Astrocyte (in vitro differentiated cells and primary cell): ENCODE data around the gene PARP6. TPM values are rescaled to one million over a fixed set of nuclear protein-coding genes. Genes with fewer than 3 reads are reported as not detected.

ENCODE experiments used
- DNase-seq: peaks from one replicate; pipeline ENCODE4 v3.0.0-alpha.2; 2010; ENCODE audit warnings: low read depth
- FAIRE-seq: peaks from 2 replicates; lab custom pipeline; 2011; peaks lifted over from hg19 to GRCh38; lab: Jason Lieb, UNC
- H2AFZ ChIP-seq: 2 replicates; pipeline ENCODE4 v1.6.0; 2012; ENCODE audit warnings: low read depth, low read length, inconsistent platforms
- H3K27ac ChIP-seq: 2 replicates; pipeline ENCODE4 v1.5.1; 2011; ENCODE audit warnings: low read depth, low read length, inconsistent platforms
- H3K27me3 ChIP-seq: 2 replicates; pipeline ENCODE4 v1.6.0; 2011; ENCODE audit warnings: low read length, inconsistent platforms; ENCODE audit not compliant: insufficient read depth
- H3K36me3 ChIP-seq: 2 replicates; pipeline ENCODE4 v1.5.1; 2011; ENCODE audit warnings: low read length, inconsistent platforms; ENCODE audit not compliant: insufficient read depth
- H3K4me1 ChIP-seq: 2 replicates; pipeline ENCODE4 v1.5.1; 2011; ENCODE audit warnings: low read length, inconsistent platforms; ENCODE audit not compliant: insufficient read depth
- H3K4me2 ChIP-seq: 2 replicates; pipeline ENCODE4 v1.6.0; 2012; ENCODE audit warnings: low read length, inconsistent platforms
- H3K4me3 ChIP-seq: 2 replicates; pipeline ENCODE4 v1.5.1; 2011; ENCODE audit warnings: low read depth, mild to moderate bottlenecking, low read length, inconsistent platforms; ENCODE audit not compliant: insufficient read depth
- H3K79me2 ChIP-seq: 2 replicates; pipeline ENCODE4 v1.6.0; 2012; ENCODE audit warnings: mild to moderate bottlenecking, low read length, inconsistent platforms; ENCODE audit not compliant: insufficient read depth
- H3K9ac ChIP-seq: 2 replicates; pipeline ENCODE4 v1.6.0; 2012; ENCODE audit warnings: mild to moderate bottlenecking, low read length, inconsistent platforms
- H3K9me3 ChIP-seq: 2 replicates; pipeline ENCODE4 v1.5.1; 2012; ENCODE audit warnings: low read depth, mild to moderate bottlenecking, low read length, inconsistent platforms; ENCODE audit not compliant: insufficient read depth
- H4K20me1 ChIP-seq: 2 replicates; pipeline ENCODE4 v1.6.0; 2012; ENCODE audit warnings: low read length, inconsistent platforms; ENCODE audit not compliant: insufficient read depth
- H3K27ac Mint-ChIP-seq: one replicate; pipeline ENCODE4 v1.8.0; 2021; ENCODE audit warnings: mild to moderate bottlenecking, mixed read lengths; ENCODE audit not compliant: unreplicated experiment
- H3K27me3 Mint-ChIP-seq: one replicate; pipeline ENCODE4 v1.8.0; 2021; ENCODE audit warnings: low read depth, mixed read lengths; ENCODE audit not compliant: unreplicated experiment
- H3K36me3 Mint-ChIP-seq: one replicate; pipeline ENCODE4 v1.8.0; 2021; ENCODE audit warnings: low read depth, mixed read lengths; ENCODE audit not compliant: unreplicated experiment
- H3K4me1 Mint-ChIP-seq: one replicate; pipeline ENCODE4 v1.8.0; 2021; ENCODE audit warnings: low read depth, mixed read lengths; ENCODE audit not compliant: unreplicated experiment
- H3K4me3 Mint-ChIP-seq: one replicate; pipeline ENCODE4 v1.8.0; 2021; ENCODE audit warnings: mild to moderate bottlenecking, moderate library complexity, mixed read lengths; ENCODE audit not compliant: unreplicated experiment
- H3K9me3 Mint-ChIP-seq: one replicate; pipeline ENCODE4 v1.8.0; 2021; ENCODE audit warnings: mild to moderate bottlenecking, mixed read lengths; ENCODE audit not compliant: unreplicated experiment
- CTCF ChIP-seq: IDR thresholded peaks from 2 replicates; pipeline ENCODE4 v1.5.1; 2011; ENCODE audit warnings: low read depth, mild to moderate bottlenecking, inconsistent platforms, low read length, moderate library complexity; ENCODE audit not compliant: insufficient read depth
- EZH2 ChIP-seq: IDR thresholded peaks from 2 replicates; pipeline ENCODE4 v1.6.1; 2012; ENCODE audit warnings: mild to moderate bottlenecking, low read length, inconsistent platforms; ENCODE audit not compliant: insufficient read depth
- total RNA-seq: library from RNA; stranded (reverse); gene quantifications from 2 replicates; pipeline ENCODE4 v1.2.1, GENCODE V29; 2021

The PARP6 gene
- total RNA-seq, 1 donor from 2014 or later, result 62.7 TPM

- peak; percentile 99 for DNase-seq
- peaks cover 57% of the 10 kb centered on the region for H3K79me2 ChIP-seq
- peak within 1 kb of the TSS; percentile 98 for H3K9ac ChIP-seq
- H3K27ac ChIP-seq, result peak within 1 kb of the TSS; percentile 87
- Mint-ChIP-seq H3K36me3 (peaks cover 26% of the 10 kb centered on the region), H3K4me1 (peaks cover 37% of the 10 kb centered on the region), H3K27ac (peak within 1 kb of the TSS; percentile 96), H3K27me3 (no peaks in the 10 kb centered on the region), H3K9me3 (no peaks in the 10 kb centered on the region), H3K4me3 (peak within 1 kb of the TSS; percentile 99)
- peaks cover 35% of the 10 kb centered on the region for H3K4me1 ChIP-seq
- FAIRE-seq, result no peak
- no peaks in the 10 kb centered on the region for H3K9me3 ChIP-seq
- peak within 1 kb of the TSS; percentile 78 for H3K4me3 ChIP-seq
- H3K4me2 ChIP-seq, result peak within 1 kb of the TSS; percentile 90
- TF ChIP-seq EZH2, result no peak
- no peak for TF ChIP-seq CTCF
- no peaks in the 10 kb centered on the region for H3K36me3 ChIP-seq
- peak within 1 kb of the TSS; percentile 74 for H2AFZ ChIP-seq
- H4K20me1 ChIP-seq, result peaks cover 32% of the 10 kb centered on the region
- no peaks in the 10 kb centered on the region for H3K27me3 ChIP-seq
Measured at GRCh38 chr15:72231066-72231832, 41.1 kb downstream of the PARP6 start, which contains the start of gene PKM. PKM (minus strand) TSS chr15:72231190; CDS start chr15:72219097, 12,093 bp downstream.

GRCh38 chr15:72230197-72231065 is 41.9 kb downstream of the PARP6 start:
- peak overlapping the region; percentile 78 for H3K4me3 ChIP-seq
- H3K27me3 Mint-ChIP-seq, result no peaks in the 10 kb centered on the region
- H3K27ac Mint-ChIP-seq, result peak overlapping the region; percentile 96
- H3K79me2 ChIP-seq, result peaks cover 63% of the 10 kb centered on the region
- H3K4me1 Mint-ChIP-seq, result peaks cover 43% of the 10 kb centered on the region
- peak overlapping the region; percentile 98 for H3K9ac ChIP-seq
- H3K4me1 ChIP-seq, result peaks cover 41% of the 10 kb centered on the region
- peak overlapping the region; percentile 99 for H3K4me3 Mint-ChIP-seq
- peaks cover 29% of the 10 kb centered on the region for H3K36me3 Mint-ChIP-seq
- H2AFZ ChIP-seq, result no peak overlapping the region
- H3K27ac ChIP-seq, result peak overlapping the region; percentile 87
- DNase-seq (peak; percentile 83), FAIRE-seq (no peak)
- H4K20me1 ChIP-seq, result peaks cover 41% of the 10 kb centered on the region
- H3K9me3 ChIP-seq, result no peaks in the 10 kb centered on the region
- no peaks in the 10 kb centered on the region for H3K9me3 Mint-ChIP-seq
- peak overlapping the region; percentile 90 for H3K4me2 ChIP-seq
- no peaks in the 10 kb centered on the region for H3K27me3 ChIP-seq
- TF ChIP-seq CTCF, result no peak
- TF ChIP-seq EZH2, result no peak
- peaks cover 5% of the 10 kb centered on the region for H3K36me3 ChIP-seq
